Measurements from ENCODE around the gene UNC5A.

Gene UNC5A

GRCh38 chr5:176845392-176845713, 35.0 kb downstream of the UNC5A start:
- no peaks in the 10 kb centered on the region for H3K36me3 ChIP-seq
- H3K27ac ChIP-seq = no peak overlapping the region
- no peaks in the 10 kb centered on the region for H3K9me3 ChIP-seq
- no peak for TF ChIP-seq CTCF (IDR thresholded peaks at IDR 0.05)
- H3K4me3 ChIP-seq (ENCODE audit: low read depth in 1 of 2, low read length in 1 of 2) = no peak overlapping the region
- H3K27me3 ChIP-seq = peaks cover 88% of the 10 kb centered on the region
- H3K4me1 ChIP-seq (ENCODE audit: control insufficient read depth in 1 of 2, insufficient read depth in 1 of 2, low read depth in 1 of 2, low read length in 1 of 2) = no peaks in the 10 kb centered on the region

GRCh38 chr5:176846335-176847140, 36.2 kb downstream of the UNC5A start:
- Histone ChIP-seq H3K4me1 (ENCODE audit: control insufficient read depth in 1 of 2, insufficient read depth in 1 of 2, low read depth in 1 of 2, low read length in 1 of 2) (no peaks in the 10 kb centered on the region), H3K27me3 (peaks cover 88% of the 10 kb centered on the region), H3K9me3 (no peaks in the 10 kb centered on the region), H3K4me3 (ENCODE audit: low read depth in 1 of 2, low read length in 1 of 2) (no peak overlapping the region), H3K36me3 (no peaks in the 10 kb centered on the region), H3K27ac (no peak overlapping the region)
- no peak for TF ChIP-seq CTCF (IDR thresholded peaks at IDR 0.05)

GRCh38 chr5:176847148-176847547, 36.8 kb downstream of the UNC5A start:
- no peak for TF ChIP-seq CTCF (IDR thresholded peaks at IDR 0.05)
- H3K27me3 ChIP-seq = peaks cover 86% of the 10 kb centered on the region
- H3K4me1 ChIP-seq (ENCODE audit: control insufficient read depth in 1 of 2, insufficient read depth in 1 of 2, low read depth in 1 of 2, low read length in 1 of 2) = no peaks in the 10 kb centered on the region

GRCh38 chr5:176847726-176848290, 37.4 kb downstream of the UNC5A start:
- Histone ChIP-seq H3K36me3 (no peaks in the 10 kb centered on the region), H3K9me3 (no peaks in the 10 kb centered on the region), H3K27ac (no peak overlapping the region), H3K4me3 (ENCODE audit: low read depth in 1 of 2, low read length in 1 of 2) (no peak overlapping the region), H3K4me1 (ENCODE audit: control insufficient read depth in 1 of 2, insufficient read depth in 1 of 2, low read depth in 1 of 2, low read length in 1 of 2) (no peaks in the 10 kb centered on the region), H3K27me3 (peaks cover 89% of the 10 kb centered on the region)
- TF ChIP-seq CTCF (IDR thresholded peaks at IDR 0.05) = no peak

More at GRCh38 chr5:176847148-176847547, 36.8 kb downstream of the UNC5A start:
- Histone ChIP-seq H3K36me3 (no peaks in the 10 kb centered on the region), H3K9me3 (no peaks in the 10 kb centered on the region), H3K27ac (no peak overlapping the region), H3K4me3 (ENCODE audit: low read depth in 1 of 2, low read length in 1 of 2) (no peak overlapping the region)

- Histone ChIP-seq H3K27me3 (peaks cover 87% of the 10 kb centered on the region), H3K4me3 (ENCODE audit: low read depth in 1 of 2, low read length in 1 of 2) (no peak overlapping the region), H3K27ac (no peak overlapping the region), H3K4me1 (ENCODE audit: control insufficient read depth in 1 of 2, insufficient read depth in 1 of 2, low read depth in 1 of 2, low read length in 1 of 2) (no peaks in the 10 kb centered on the region), H3K36me3 (no peaks in the 10 kb centered on the region), H3K9me3 (no peaks in the 10 kb centered on the region)
- no peak for TF ChIP-seq CTCF (IDR thresholded peaks at IDR 0.05)
These were observed 38.3 kb downstream of the UNC5A start for GRCh38 chr5:176848651-176849050.

Data from neutrophil (primary cell).